8988T (cell line): Measurements from ENCODE around the gene RPL28.

Experiments used
- DNase-seq: peaks from one replicate; pipeline ENCODE4 v3.0.0; 2011

The RPL28 gene

DNA sequence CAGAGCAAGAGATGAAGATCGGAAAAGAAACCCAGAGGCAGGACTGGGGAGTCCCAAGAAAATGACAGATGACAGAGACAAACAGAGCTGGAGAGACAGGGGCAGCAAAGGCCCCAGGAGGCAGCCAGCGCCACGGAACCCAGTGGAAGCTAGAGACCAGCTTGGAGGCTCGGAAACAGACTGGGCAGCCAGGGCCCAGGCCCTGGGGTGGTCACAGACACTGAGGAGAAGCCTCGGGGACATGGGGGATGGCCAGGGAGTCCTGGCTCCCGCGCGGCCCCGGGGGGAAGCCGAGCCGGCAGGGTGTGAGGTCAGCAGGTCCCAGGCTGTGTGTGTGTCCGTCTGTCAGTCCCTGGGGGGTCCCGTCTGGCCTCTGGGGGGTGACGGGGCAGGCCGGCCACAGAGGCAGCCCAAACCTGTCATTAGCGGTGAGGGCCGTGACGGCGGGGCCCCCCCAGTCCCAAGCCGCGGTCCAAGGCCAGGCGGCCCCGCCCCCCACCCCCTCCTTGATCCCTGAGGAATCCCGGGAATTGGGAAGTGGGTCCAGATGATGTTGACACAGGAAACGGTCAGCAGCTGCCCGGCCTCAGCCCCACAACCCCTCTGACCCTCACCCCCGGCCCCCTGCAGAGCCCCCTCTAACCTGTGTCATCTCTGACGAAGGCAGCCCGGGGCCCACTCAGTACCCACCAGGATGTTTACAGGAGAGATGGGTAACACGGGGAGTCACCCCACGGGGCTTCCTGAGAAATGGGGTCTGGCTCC is 11.6 kb upstream of the RPL28 start:
- DNase-seq = no peak

DNA sequence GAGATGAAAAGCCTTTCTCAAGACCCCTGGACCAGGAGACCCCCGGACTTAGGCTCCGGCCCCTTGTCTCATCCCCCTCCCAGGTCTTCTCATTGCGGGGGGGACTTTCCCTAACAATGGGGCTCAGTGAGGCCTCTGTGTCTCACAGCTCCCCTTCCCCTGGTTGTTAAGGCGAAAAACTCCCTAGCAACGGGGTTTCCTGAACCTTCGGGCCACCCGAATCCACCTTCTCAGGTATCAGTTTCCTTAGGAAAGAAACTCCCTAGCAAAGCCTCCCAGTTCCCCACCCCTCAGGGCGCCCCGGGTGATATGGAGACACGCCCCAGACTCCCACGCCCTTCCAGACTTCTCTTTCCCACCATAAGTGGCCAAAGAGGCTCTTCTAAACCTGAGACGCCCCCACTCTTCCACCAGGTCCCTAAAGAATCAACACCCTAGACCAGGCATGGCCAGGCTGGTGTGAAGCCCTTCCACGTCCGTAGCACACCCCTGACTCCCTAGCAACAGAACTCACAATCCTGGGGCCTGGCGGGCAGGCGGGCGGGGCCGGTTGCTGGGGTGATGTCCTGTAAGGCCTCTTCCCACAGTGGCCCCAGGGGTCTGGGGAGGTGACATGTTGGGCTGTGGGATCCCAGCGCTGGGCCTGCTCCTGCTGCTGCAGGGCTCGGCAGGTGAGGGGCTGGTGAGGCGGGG is 9.3 kb upstream of the RPL28 start, which contains the start of gene TMEM190:
TMEM190 (plus strand) TSS at position 586 of the 693 bp plus-strand sequence; CDS start at position 614, 28 bp downstream.
- DNase-seq = no peak

DNA sequence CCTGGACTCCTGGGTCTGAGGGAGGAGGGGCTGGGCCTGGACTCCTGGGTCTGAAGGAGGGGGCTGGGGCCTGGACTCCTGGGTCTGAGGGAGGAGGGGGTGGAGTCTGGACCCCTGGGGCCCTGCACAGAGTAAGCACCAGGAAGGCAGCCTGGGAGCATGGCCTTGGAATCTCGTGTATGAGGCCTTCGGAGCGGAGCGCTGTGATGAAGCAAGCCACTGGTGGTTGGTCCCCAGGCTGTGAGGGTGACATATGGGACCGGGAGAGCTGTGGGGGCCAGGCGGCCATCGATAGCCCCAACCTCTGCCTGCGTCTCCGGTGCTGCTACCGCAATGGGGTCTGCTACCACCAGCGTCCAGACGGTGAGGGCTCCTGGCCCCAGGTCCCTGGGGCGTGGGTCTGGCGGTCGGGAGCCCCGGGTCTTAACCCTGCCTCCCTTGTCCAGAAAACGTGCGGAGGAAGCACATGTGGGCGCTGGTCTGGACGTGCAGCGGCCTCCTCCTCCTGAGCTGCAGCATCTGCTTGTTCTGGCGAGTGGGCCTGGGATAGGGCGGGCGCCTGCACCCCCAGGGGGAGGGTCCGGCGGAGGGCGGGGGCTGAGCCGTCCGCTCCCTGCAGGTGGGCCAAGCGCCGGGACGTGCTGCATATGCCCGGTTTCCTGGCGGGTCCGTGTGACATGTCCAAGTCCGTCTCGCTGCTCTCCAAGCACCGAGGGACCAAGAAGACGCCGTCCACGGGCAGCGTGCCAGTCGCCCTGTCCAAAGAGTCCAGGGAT is 8.2 kb upstream of the RPL28 start:
- DNase-seq = no peak

DNA sequence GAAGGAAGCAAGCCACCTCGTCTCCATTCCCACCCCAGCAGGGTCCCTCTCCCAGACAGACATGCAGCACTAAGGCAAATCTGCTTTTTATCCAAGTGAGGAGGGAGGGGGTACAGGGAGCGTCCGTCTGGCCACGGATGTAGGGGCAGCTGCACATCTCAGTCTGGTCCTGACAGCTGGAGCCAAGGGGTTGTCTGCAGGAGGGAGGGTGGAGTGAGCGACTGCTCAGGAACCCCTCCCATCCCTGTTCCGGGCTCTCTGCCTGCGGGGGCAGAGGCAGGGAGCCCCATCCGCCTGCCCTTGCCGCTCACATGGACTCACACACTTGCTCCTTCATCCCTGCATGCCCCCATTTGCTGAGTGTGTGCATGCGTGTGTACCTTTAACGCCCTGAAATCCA is 6.6 kb upstream of the RPL28 start:
- DNase-seq = no peak

DNA sequence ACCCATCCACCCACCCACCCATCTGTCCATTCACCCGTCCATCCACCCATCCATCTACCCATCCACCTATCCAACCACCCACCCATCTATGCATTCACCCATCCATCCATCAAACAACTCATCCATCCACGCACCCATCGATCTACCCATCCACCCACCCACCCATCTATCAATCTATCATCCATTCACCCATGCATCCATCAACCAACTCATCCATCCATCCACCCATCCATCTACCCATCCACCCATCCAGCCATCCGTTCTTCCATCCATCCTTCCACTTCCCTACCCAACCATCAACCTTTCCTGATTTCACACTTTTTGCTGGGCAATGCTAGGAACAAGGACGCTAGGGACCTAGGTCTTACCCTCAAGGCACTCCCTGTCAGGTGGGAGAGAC is 3.7 kb upstream of the RPL28 start:
- no peak for DNase-seq

DNA sequence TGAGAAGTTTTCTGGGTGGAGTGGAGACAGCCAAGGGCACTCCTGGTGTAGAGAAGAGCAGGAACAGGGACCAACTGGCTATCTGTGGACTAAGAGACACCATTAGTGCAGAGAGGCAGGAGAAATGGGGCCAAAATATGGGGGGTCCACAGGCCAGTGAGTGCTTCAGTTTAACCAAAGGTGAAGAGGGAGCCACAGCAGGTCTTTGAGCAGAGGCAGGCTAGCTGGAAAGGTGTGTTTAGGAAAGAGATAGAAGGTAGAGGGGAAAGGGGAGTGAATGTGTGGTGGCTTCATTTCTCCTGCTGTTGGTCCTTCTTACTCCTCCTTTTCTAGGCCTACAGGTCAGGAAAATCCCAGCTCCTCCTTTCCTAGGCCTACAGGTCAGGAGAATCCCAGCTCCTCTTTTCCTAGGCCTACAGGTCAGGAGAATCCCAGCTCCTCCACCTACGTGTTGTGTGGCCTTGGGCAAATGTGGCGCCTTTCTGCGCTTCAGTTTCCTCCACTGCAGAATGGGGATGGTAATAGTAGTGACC is 3.1 kb upstream of the RPL28 start:
- DNase-seq = no peak

DNA sequence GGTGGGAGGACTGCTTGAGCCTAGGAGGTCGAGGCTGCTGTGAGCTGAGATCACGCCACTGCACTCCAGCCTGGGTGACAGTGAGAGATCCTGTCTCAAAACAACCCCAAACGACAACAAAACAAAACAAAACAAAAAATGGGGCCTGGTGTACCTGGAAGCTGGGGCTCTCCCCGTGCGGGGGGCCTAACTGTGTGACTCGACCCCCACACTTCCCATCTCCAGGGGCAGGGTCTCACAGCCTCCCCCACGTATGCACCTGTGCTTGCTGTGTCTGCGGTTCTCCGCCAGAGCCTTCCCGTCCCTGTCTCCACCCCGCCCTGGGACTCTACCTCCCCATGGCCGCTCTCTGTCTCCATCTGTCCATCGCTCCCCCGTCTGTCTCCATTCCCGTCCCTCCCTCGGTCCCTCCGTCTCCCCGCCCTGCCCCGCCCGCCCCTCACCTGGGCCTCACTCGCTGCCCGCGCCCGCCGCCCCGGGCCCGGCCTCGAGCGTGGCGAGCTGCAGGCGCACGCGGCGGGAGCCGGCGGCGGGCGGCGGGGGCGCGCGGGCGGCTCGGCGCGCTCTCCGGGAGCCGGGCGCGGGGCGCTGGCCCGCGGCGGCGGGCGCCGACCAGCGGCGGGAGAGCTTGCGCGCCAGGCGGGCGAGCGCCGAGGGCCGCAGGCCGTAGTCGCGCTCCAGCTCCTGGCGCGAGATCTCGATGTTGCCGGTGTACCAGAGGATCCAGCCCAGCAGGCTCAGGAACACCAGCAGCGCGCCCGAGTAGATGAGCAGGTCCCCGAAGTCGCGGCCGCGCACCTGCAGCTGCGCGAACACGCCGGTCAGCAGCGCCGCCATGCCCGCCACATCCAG is 2.2 kb upstream of the RPL28 start:
- DNase-seq = peak; percentile 86

DNA sequence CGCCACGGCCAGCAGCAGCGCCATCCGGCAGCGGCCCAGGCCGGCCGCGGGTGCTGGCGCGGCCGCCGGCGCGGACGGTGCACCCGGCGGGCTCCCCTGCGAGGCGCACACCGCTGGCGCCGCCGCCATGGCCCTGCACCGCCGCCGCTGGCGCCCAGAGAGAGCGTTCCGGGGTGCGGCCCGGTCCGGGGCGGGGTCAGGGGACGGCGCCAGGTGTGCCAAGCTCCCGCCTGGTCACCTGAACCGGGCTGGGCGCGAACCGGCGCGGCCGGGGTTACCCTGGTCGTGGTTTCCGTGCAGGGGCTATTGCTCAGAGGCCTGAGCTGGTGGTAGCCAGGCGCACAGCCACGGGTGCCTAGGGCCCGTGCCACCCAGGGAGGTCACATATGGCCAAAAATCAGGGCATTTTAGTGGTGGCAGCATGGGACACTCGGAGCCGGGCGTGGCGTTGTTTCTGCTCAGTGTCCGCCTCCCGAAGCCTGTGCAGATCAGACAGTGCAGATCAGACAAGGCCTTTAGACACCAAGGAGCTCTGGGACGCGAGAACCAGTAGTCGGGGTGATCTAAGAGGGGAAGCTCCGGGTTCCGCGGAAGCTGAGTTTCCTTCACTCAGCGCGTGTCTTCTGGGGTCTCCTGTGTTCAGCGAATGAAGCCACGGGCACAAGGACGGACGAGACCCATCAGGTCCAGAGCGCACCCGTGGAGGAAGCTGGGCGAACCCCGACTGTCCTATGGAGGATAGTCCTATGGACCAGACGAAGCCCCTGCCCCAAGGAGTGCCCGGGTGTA is 1.4 kb upstream of the RPL28 start, which contains the start of gene TMEM238:
TMEM238 (minus strand) TSS at position 162 of the 789 bp plus-strand sequence; CDS start at position 129, 33 bp downstream.
- DNase-seq = no peak

DNA sequence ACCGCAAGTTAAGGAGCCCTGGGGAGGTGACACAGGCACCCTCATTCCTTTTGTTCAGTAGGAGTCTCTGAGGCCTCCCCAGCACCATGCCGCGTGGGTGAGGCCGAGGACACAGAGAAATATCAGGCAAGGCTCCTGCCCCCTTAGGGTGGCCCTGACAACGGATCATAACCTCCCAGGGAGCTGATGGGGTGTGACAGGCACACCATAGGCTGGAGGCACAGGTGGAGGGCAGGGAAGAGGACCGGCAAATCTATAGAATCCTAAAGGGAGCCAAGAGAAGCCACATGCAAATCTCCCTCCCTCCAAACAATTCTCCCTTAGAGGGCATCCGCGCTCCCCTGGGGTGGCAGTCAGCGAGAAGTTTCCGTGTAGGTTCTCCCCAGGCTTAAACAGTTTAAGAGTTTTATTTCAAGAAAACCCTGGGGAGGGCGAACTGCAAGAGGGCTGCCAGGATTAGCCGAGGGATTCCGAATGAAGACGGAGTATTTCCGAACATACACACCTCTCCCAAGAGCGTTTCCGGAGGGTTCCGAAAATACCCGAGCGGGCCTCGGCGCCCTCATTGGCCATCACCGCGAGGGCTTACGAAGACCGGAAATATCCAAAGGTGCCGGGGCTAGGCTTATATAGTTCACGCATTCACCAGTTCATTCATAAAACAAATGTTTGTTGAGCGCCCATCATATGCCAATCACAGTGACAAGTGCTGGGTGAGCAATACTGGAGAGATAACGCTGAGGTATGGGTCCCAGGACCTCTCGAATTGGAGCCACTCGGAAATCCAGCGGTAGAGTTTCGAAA is 610 bp upstream of the RPL28 start:
- DNase-seq = peak; percentile 70

DNA sequence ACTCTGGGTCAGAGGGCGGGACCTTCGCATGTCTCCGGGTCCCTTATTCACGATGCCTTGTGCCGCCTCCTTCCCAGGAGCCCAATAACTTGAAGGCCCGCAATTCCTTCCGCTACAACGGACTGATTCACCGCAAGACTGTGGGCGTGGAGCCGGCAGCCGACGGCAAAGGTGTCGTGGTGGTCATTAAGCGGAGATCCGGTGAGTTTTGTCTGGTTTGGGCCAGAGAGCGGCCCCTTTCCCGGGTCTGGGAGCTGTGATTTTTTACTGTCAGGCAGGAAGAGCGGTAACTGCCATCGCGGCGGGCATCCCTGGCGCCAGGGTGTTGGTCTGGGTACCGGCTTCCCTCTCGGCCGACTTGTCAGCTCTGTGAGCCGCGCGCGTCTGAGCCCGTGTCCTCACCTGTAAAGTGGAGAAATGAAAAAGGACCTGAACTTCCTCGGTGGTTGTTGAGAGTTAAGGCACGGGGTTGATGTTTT is 800 bp downstream of the RPL28 start:
- no peak for DNase-seq

DNA sequence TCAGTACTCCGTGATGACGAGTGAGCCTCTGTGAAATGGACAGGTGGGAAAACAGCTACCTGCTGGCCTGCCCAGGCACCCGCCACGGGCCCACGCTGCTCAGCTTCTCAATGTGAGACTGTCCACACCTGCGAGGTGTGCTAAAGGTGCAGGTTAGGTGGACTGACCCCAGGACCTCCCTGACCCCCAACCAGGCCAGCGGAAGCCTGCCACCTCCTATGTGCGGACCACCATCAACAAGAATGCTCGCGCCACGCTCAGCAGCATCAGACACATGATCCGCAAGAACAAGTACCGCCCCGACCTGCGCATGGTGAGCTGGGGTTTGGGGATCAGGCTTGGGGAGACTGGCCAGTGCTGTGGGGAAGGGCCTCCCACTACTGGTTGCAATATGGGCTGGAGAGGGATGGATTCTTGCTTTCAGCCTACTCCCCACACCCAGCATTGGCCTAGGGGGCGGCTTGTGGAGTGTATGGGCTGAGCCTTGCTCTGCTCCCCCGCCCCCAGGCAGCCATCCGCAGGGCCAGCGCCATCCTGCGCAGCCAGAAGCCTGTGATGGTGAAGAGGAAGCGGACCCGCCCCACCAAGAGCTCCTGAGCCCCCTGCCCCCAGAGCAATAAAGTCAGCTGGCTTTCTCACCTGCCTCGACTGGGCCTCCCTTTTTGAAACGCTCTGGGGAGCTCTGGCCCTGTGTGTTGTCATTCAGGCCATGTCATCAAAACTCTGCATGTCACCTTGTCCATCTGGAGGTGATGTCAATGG is 2.2 kb downstream of the RPL28 start:
- no peak for DNase-seq

DNA sequence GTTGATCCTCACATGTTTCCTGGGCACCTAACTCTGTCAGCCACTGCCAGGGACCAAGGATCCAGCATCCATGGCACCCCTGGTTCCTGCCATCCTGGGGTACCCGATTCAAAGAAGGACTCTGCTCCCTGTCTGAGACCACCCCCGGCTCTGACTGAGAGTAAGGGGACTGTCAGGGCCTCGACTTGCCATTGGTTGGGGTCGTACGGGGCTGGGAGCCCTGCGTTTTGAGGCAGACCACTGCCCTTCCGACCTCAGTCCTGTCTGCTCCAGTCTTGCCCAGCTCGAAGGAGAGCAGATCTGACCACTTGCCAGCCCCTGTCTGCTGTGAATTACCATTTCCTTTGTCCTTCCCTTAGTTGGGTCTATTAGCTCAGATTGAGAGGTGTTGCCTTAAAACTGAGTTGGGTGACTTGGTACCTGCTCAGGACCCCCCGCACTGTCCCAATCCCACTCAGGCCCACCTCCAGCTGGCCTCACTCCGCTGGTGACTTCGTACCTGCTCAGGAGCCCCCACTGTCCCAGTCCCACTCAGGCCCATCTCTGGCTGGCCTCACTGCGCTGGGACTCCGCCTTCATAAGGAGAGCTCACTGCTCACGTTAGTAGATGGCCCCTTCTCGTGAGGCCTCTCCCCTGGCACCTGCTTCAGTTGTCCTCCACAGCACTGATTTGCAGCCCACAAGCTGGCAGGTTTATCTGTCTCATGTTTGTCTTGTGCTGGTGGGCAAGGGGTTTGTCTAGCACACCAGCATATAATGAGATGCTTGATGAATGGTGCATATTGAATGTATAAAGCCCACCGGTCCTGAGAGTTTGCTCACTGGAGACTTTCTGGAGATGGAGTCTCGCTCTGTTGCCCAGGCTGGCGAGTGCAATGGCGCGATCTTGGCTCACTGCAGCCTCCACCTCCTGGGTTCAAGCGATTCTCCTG is 3.9 kb downstream of the RPL28 start:
- no peak for DNase-seq

DNA sequence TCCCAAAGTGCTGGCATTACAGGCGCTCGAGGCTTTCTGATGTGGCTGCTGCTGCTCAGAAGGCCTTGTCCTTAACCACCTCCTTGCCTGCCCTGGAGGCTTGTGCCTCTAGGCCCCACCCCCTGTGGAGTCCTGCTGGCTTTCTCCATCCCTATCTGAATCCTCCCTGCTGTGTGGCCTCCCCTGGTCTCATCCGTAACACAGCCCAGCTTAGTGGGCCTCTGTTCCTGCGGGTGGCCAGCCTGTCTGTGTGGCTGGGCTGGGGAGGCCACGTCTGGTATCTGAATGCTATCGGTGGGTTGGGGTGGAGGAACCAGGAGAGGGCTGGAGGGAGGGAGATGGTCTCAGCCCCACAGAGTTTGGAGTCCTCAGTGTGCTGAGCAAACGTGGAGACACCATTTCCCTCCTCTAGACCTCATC is 4.7 kb downstream of the RPL28 start:
- DNase-seq = no peak

DNA sequence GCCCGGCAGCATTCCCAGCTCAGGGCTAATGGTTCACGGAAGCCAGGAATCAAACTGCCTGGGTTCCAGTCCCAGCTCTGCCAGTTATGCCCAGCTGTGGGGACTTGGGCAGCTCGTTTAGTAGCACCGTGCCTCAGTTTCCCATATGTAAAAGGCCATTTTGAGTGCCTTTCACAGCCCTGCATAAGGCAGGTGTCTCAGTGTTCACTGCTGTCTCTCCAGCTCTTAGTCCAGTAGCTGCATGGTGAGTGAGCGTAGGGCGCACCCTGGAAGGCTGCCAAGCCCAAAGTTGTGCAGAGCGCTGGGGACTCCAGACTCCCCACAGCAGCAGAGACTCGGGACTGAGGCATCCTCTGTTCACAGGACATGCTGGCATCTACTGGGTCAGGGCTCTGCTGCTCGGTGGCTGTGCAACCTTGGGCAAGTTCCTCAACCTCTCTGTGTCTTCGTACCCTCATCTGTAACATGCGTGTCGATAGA is 5.5 kb downstream of the RPL28 start:
- DNase-seq = no peak

DNA sequence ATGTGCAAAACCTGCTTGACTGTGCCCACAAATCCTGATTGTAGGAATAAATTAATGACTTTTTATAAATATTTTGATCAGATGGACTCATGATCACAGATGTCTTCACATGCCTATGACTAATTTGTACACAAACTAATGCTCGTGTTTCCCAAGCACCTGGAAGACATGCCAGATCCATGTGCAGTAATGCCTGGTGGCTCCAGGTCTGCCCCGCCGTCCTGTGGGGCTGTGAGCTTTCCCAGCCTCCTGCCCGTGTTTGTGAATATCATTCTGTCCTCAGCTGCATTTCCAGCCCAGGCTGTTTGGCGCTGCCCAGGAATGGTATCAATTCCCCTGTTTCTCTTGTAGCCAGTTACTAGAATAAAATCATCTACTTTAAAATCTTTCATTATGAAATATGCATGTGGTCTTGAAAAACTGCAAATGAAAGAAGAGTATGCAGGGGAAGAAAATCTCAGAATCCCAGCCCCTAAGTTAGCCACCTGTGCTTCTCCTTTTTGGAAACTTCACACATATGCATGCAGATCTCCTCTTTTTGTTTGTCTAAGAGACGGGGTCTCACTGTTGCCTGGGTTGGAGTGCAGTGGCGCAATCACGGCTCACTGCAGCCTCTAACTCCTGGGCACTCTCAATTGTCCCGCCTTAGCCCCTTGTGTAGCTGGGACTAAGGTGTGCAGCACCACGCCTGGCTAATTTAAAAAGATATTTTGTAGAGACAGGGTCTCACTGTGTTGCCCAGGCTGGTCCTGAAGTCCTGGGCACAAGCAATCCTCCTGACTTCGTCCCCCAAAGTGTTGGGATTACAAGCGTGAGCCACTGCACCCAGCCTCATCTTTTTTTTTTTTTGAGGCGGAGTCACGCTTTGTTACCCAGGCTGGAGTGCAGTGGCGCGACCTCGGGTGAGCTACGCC is 6.2 kb downstream of the RPL28 start:
- no peak for DNase-seq

DNA sequence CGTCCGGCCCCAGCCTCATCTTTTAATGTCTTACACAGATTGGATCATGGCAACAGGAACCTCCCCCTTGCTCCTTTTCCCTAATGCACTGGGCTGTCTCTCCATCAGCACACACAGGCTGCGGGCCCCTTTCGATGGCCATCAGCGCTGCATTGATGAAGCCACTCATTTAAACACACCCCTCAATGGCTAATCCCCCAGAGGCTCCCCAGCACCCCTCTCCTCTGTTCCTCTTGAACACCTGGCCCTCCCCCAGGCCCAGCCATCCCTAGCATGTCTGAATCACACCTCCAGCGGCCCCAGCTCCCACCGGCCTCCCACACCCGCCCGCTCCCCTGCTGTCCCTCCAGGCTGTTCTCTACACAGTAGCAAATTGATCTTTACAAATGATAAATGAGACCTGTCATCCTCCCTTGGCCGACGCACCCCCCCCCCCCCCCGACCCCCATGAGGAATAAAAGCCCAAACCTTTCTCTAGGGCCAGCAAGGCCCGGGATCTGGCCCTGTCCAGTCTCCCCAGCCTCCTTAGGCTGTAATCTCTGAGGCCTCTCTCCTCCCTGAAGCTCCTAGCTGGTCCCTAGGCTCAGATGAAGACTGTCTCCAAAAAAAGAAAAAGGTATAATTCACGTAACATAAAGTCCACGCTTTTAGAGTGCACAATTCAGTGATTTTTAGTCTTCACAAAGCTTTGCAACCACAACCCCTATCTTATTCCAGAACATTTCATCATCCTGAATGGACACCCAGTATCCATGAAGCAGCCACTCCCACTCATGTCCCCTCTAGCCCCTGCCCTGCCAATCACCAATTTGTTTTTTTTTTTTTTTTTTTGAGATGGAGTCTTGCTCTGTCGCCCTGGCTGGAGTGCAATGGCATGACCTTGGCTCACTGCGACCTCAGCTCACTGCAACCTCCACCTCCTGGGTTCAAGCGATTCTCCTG is 7.4 kb downstream of the RPL28 start:
- DNase-seq = no peak
